ENCODE results near the gene NKAIN2. TPM values are rescaled to one million over a fixed set of nuclear protein-coding genes. Genes with fewer than 3 reads are reported as not detected.
"Not testable (repeated sequence)": the region's sequence is repeated elsewhere in the genome, so short reads cannot be mapped to it uniquely, and the experiment has no call there.

The NKAIN2 gene
- total RNA-seq, 1 experiment from 2014 or later = 2.2 TPM

- no peak for DNase-seq (ENCODE audit: low spot score)
- H3K36me3 ChIP-seq (ENCODE audit: insufficient read depth, low read length, poor library complexity, severe bottlenecking) = no peaks in the 10 kb centered on the region
- H3K27me3 ChIP-seq (replicated peaks; ENCODE audit: insufficient read depth, low read depth, low read length, poor library complexity) = no peaks in the 10 kb centered on the region
- TF ChIP-seq, protein P1, sequence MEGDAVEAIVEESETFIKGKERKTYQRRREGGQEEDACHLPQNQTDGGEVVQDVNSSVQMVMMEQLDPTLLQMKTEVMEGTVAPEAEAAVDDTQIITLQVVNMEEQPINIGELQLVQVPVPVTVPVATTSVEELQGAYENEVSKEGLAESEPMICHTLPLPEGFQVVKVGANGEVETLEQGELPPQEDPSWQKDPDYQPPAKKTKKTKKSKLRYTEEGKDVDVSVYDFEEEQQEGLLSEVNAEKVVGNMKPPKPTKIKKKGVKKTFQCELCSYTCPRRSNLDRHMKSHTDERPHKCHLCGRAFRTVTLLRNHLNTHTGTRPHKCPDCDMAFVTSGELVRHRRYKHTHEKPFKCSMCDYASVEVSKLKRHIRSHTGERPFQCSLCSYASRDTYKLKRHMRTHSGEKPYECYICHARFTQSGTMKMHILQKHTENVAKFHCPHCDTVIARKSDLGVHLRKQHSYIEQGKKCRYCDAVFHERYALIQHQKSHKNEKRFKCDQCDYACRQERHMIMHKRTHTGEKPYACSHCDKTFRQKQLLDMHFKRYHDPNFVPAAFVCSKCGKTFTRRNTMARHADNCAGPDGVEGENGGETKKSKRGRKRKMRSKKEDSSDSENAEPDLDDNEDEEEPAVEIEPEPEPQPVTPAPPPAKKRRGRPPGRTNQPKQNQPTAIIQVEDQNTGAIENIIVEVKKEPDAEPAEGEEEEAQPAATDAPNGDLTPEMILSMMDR (conservative IDR thresholded peaks at IDR 0.05; ENCODE audit: low read depth, low read length) = no peak
- no peak for TF ChIP-seq EZH2 (IDR thresholded peaks at IDR 0.05; ENCODE audit: borderline replicate concordance, low read depth, low read length, poor library complexity, severe bottlenecking)
- H3K4me3 ChIP-seq (ENCODE audit: low read depth, low read length, poor library complexity, severe bottlenecking) = no peak overlapping the region
- no TSS peak for BruUV-seq (replicated peaks)
- no peaks in the 10 kb centered on the region for H3K4me1 ChIP-seq (ENCODE audit: insufficient read depth, low read length, poor library complexity, severe bottlenecking)
- ChIA-PET CTCF (no interaction called here), POLR2A (ENCODE audit: low non-redundant PET) (no interaction called here)
- H3K9me3 ChIP-seq (ENCODE audit: low read depth, low read length, poor library complexity, severe bottlenecking) = no peaks in the 10 kb centered on the region
- intact Hi-C loops (cut with micrococcal nuclease; ENCODE audit: unreplicated experiment) = no loop called here
- no peak overlapping the region for H3K27ac ChIP-seq (ENCODE audit: low read depth, low read length, poor library complexity, severe bottlenecking)
Observed at GRCh38 chr6:124158024-124158423, 354.4 kb downstream of the NKAIN2 start.

- no peak for TF ChIP-seq EZH2 (IDR thresholded peaks at IDR 0.05; ENCODE audit: borderline replicate concordance, low read depth, low read length, poor library complexity, severe bottlenecking)
- TF ChIP-seq, protein P1 (conservative IDR thresholded peaks at IDR 0.05; ENCODE audit: low read depth, low read length) = no peak
- intact Hi-C loops (cut with micrococcal nuclease; ENCODE audit: unreplicated experiment) = no loop called here
- no peak overlapping the region for H3K4me3 ChIP-seq (ENCODE audit: low read depth, low read length, poor library complexity, severe bottlenecking)
- no peaks in the 10 kb centered on the region for H3K27me3 ChIP-seq (replicated peaks; ENCODE audit: insufficient read depth, low read depth, low read length, poor library complexity)
- ChIA-PET POLR2A (ENCODE audit: low non-redundant PET) (no interaction called here), CTCF (no interaction called here)
- H3K36me3 ChIP-seq (ENCODE audit: insufficient read depth, low read length, poor library complexity, severe bottlenecking) = no peaks in the 10 kb centered on the region
- no peak for DNase-seq (ENCODE audit: low spot score)
- H3K27ac ChIP-seq (ENCODE audit: low read depth, low read length, poor library complexity, severe bottlenecking) = no peak overlapping the region
- no TSS peak for BruUV-seq (replicated peaks)
- no peaks in the 10 kb centered on the region for H3K9me3 ChIP-seq (ENCODE audit: low read depth, low read length, poor library complexity, severe bottlenecking)
- H3K4me1 ChIP-seq (ENCODE audit: insufficient read depth, low read length, poor library complexity, severe bottlenecking) = no peaks in the 10 kb centered on the region
Observed at GRCh38 chr6:124163676-124164075, 360.0 kb downstream of the NKAIN2 start.

DNA sequence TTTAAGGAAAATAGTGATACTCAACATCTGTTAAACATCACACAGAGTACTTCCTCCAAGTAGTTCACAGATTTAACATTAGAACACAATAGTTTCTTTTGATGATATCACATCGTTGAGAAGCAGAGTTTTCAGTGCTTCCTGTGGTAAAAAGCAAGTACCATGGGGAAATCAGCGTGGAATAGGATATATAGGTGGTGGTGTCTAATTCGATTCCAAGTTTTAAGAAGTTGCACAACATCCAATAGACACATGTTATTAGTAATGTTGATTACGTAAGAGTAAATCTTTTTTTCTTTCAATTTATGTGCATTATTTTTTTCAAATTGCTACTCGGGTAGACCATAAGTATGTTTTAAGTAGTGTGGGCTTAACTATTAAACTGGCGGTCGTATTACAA lies 360.7 kb downstream of the NKAIN2 start:
- Histone ChIP-seq H3K9me3 (ENCODE audit: low read depth, low read length, poor library complexity, severe bottlenecking) (no peaks in the 10 kb centered on the region), H3K4me3 (ENCODE audit: low read depth, low read length, poor library complexity, severe bottlenecking) (no peak overlapping the region), H3K4me1 (ENCODE audit: insufficient read depth, low read length, poor library complexity, severe bottlenecking) (no peaks in the 10 kb centered on the region), H3K27me3 (replicated peaks; ENCODE audit: insufficient read depth, low read depth, low read length, poor library complexity) (no peaks in the 10 kb centered on the region), H3K27ac (ENCODE audit: low read depth, low read length, poor library complexity, severe bottlenecking) (no peak overlapping the region), H3K36me3 (ENCODE audit: insufficient read depth, low read length, poor library complexity, severe bottlenecking) (no peaks in the 10 kb centered on the region)
- ChIA-PET POLR2A (ENCODE audit: low non-redundant PET) (no interaction called here), CTCF (no interaction called here)
- TF ChIP-seq EZH2 (IDR thresholded peaks at IDR 0.05; ENCODE audit: borderline replicate concordance, low read depth, low read length, poor library complexity, severe bottlenecking) = no peak
- TF ChIP-seq, protein P1 (conservative IDR thresholded peaks at IDR 0.05; ENCODE audit: low read depth, low read length) = no peak
- DNase-seq (ENCODE audit: low spot score) = peak; percentile 5
- no TSS peak for BruUV-seq (replicated peaks)
- intact Hi-C loops (cut with micrococcal nuclease; ENCODE audit: unreplicated experiment) = no loop called here

DNA sequence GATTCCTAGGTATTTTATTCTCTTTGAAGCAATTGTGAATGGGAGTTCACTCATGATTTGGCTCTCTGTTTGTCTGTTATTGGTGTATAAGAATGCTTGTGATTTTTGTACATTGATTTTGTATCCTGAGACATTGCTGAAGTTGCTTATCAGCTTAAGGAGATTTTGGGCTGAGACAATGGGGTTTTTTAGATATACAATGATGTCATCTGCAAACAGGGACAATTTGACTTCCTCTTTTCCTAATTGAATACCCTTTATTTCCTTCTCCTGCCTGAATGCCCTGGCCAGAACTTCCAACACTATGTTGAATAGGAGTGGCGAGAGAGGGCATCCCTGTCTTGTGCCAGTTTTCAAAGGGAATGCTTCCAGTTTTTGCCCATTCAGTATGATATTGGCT lies 363.6 kb downstream of the NKAIN2 start:
- H3K4me1 ChIP-seq (ENCODE audit: insufficient read depth, low read length, poor library complexity, severe bottlenecking); H3K27me3 ChIP-seq (replicated peaks; ENCODE audit: insufficient read depth, low read depth, low read length, poor library complexity); POLR2A ChIA-PET (ENCODE audit: low non-redundant PET); H3K9me3 ChIP-seq (ENCODE audit: low read depth, low read length, poor library complexity, severe bottlenecking); intact Hi-C loops (cut with micrococcal nuclease; ENCODE audit: unreplicated experiment); H3K4me3 ChIP-seq (ENCODE audit: low read depth, low read length, poor library complexity, severe bottlenecking); CTCF ChIA-PET; H3K27ac ChIP-seq (ENCODE audit: low read depth, low read length, poor library complexity, severe bottlenecking); DNase-seq (ENCODE audit: low spot score); BruUV-seq (replicated peaks); H3K36me3 ChIP-seq (ENCODE audit: insufficient read depth, low read length, poor library complexity, severe bottlenecking): not testable (repeated sequence)
